Right cardiac atrium (tissue), 5 donors: Measurements from ENCODE around the gene TTLL6. TPM values are rescaled to one million over a fixed set of nuclear protein-coding genes. Genes with fewer than 3 reads are reported as not detected.
"Not testable (repeated sequence)": the region's sequence is repeated elsewhere in the genome, so short reads cannot be mapped to it uniquely, and the experiment has no call there.

Source experiments
- ATAC-seq, 2 donors: fragments of 200-7000 bp; cut with Tn5 transposase; one replicate each; pipeline versions ENCODE4 v1.8.0 to v1.9.1; 2020; ENCODE audit warnings: moderate library complexity in 2 of 2, mild to moderate bottlenecking in 1 of 2
- DNase-seq, 3 donors: peaks; one replicate each; pipeline ENCODE4 v3.0.0-alpha.2; 2020
- H3K27ac ChIP-seq: one replicate; pipeline ENCODE4 v1.5.1; 2013; ENCODE audit warnings: mild to moderate bottlenecking, low read length, control low read depth, moderate library complexity
- H3K27me3 ChIP-seq: one replicate; pipeline ENCODE4 v1.6.1; 2013; ENCODE audit not compliant: control insufficient read depth, insufficient read depth
- H3K4me1 ChIP-seq: one replicate; pipeline ENCODE4 v1.6.1; 2013; ENCODE audit warnings: low read length; ENCODE audit not compliant: control insufficient read depth, insufficient read depth
- H3K4me3 ChIP-seq: one replicate; pipeline ENCODE4 v1.5.1; 2013; ENCODE audit warnings: low read length, control low read depth
- H3K9me3 ChIP-seq: one replicate; pipeline ENCODE4 v1.6.1; 2013; ENCODE audit warnings: low read length; ENCODE audit not compliant: control insufficient read depth
- WGBS: extraction: QIAGEN DNeasy Blood & Tissue Kit; methylation state at CpG from one replicate; pipeline ENCODE4 v1.1.7; 2013; 5-methylcytosine and 5-hydroxymethylcytosine counted together
- intact Hi-C, 4 donors: fragments of 100-400 bp; cut with DNase I; formaldehyde crosslinking; loops; one replicate each; pipeline versions ENCODE4 v1.11.0 to v1.14.0; 2022 to 2023
- polyA plus RNA-seq: library from polyadenylated mRNA; stranded (reverse); fragments of 200-250 nt; gene quantifications from one replicate; pipeline ENCODE4 v1.2.3, GENCODE V29; 2013
- total RNA-seq, 4 donors: library from RNA; stranded (reverse); fragmentation: NEBNext Ultra II Directional; extraction: Animal tissue kit (Norgen Biotek cat#: 25700); gene quantifications; one replicate each; pipeline ENCODE4 v1.2.1, GENCODE V29; 2021
- donor health status: healthy with polysubstance abuse.
- donor health status: DM: no; HTN: yes; CAD: no.
- donor health status: DM: no; HTN: no; CAD: no.
- donor health status: DM: no; HTN: yes; CAD: no; lungs with severe emphysema.
- donor health status: DM: yes; HTN: yes; CAD: no.

Gene TTLL6
- total and polyA plus RNA-seq, 5 donors: 0.06 to 0.27 (median 0.23) TPM; not detected in 2

DNA sequence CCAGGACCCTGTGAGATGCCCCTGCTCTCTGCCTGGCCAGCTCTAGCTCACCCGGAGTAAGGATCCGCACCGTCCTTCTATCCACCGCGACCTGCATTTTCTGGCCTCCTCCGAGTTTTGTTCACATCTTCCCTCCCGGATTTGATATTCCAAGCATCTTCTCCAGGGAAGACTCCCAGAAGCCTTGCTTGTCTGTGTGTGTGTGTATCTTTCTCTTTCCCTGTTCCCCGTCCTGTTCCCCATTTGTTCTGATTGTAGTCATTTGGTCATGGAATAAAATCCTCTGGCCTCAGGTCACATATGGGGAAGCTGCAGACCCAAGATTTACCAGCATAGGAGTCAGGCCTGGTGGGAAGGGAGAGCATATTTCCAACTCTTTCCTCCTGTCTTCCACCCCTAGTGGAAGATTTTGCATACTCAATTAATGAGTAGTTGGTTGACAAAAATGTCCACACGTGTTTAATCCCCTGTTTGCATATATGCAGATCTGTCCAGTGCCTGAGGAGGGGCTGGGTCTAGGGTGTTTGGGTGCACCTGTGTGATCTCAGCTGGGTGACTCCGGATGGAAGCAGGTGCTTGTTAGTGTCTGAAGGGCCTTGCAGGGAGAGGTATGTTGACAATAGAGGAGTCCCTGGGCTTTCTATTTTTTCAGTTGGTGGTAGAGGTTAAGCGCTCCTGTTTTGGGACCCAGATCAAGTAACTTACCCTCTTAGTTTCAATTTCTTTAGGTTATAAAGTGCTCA, 96.6 kb downstream of the TTLL6 start:
- DNase-seq: no peak
- peaks cover 4% of the 10 kb centered on the region for H3K27me3 ChIP-seq

GRCh38 chr17:48719642-48720265, 97.3 kb downstream of the TTLL6 start:
- Histone ChIP-seq H3K4me3 (peak overlapping the region; percentile 3), H3K27me3 (peaks cover 4% of the 10 kb centered on the region), H3K4me1 (no peaks in the 10 kb centered on the region), H3K9me3 (no peaks in the 10 kb centered on the region), H3K27ac (no peak overlapping the region)
- DNase-seq (no peak), ATAC-seq (no peak)
- intact Hi-C loops: loop anchor here in 2 of 4 donors (10.0 kb wide), 1 partner anchor 165 kb away; no protein-coding TSS in a partner anchor
- 7% methylated on average over 37 of the region's 37 CpGs for WGBS

More for the DNA sequence above, 96.6 kb downstream of the TTLL6 start:
- 27% methylated on average over 11 of the region's 11 CpGs for WGBS
- Histone ChIP-seq H3K9me3 (no peaks in the 10 kb centered on the region), H3K4me1 (no peaks in the 10 kb centered on the region), H3K27ac (no peak overlapping the region), H3K4me3 (no peak overlapping the region)
- no peak for ATAC-seq
- intact Hi-C loops: loop anchor here in 2 of 4 donors (10.0 kb wide), 1 partner anchor 164 kb away; no protein-coding TSS in a partner anchor

DNA sequence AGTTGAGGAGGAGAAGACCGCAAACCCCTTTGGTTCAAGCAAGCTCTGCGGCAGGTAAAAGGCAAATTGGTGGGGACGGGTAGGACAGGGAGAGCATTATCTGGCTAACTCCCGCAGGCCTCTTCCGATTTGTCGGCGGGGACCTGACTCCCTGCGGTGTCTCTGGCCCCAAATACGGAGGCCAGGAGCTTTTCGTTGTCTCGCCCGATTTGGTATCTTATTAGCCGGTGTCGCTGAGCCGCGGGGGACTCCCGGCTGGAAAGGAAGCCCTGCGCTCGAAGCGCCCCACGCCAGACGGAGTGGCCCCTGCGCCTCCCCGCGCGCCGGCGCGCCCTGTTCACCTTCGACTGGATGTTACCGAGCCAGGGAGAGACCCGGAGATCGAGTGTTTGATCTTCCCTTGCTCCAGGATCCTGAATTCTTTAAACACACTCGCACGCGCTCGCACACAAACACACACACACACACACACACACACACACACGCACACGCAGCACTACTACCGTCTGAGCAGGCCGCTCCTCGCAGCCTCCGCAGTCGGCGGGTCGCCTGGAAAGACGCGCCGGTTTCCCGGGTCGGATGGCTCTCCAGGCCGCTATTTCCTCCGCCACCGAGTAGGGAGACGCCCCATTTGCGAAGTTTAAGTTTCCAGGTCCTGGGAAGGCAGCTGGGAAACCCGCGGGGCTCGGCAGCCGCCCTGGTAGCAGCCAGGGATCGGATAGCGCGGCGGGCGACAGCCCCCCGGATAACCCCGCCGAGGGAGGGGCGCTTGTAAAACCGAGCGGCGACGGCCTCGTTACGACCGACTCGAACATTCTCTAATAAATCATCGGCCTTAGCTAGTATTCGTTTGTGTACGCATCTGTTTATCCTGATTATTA, 98.0 kb downstream of the TTLL6 start:
- Histone ChIP-seq H3K27ac (no peak overlapping the region), H3K27me3 (peaks cover 4% of the 10 kb centered on the region), H3K4me3 (peak overlapping the region; percentile 3), H3K9me3 (no peaks in the 10 kb centered on the region), H3K4me1 (no peaks in the 10 kb centered on the region)
- ATAC-seq (no peak), DNase-seq (no peak)
- intact Hi-C loops: no loop called here
- 5% methylated on average over 80 of the region's 80 CpGs for WGBS

- Histone ChIP-seq H3K4me1 (no peaks in the 10 kb centered on the region), H3K9me3 (no peaks in the 10 kb centered on the region), H3K27ac (no peak overlapping the region), H3K27me3 (peaks cover 4% of the 10 kb centered on the region), H3K4me3 (no peak overlapping the region)
- 11% methylated on average over 24 of the region's 24 CpGs for WGBS
- ATAC-seq (no peak), DNase-seq (no peak)
- intact Hi-C loops: no loop called here
Measured at GRCh38 chr17:48718227-48718760, 98.7 kb downstream of the TTLL6 start.

DNA sequence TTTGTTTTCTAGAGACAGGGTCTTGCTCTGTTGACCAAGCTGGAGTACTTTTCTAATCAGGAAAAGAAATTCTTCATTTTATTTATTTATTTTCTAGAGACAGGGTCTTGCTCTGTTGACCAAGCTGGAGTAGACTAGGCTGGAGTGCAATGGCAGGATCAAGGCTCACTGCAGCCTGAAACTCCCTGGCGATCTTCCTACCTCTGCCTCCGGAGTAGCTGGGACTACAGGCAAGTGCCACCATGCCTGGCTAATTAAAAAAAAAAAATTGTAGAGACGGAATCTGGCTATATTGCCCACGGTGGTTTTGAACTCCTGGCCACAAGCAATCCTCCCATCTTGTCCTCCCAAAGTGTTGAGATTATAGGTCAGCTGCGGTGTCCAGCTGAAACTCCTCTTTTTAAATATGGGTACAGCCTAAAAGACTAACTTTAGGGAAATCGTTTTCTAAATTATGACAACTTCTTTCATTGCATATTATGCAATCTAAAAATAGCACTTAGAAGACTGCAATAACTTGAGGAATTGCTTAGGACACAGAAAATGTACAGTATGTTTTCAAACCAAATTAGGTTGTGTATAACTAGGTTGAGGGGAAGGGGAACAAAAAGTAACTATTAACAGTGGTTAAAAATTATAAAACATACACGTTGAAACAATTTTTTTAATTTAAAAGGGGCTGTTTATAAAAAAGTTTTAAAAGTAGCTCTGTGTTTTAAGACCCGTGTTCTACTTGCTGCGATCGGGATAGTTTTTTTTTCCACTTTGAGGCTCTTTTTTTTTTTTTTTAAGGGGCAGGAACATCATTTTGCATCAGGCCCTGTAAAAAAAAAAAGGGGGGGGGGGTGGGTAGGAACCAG, 99.4 kb downstream of the TTLL6 start:
- Histone ChIP-seq H3K27me3 (peaks cover 4% of the 10 kb centered on the region), H3K27ac (no peak overlapping the region), H3K9me3 (no peaks in the 10 kb centered on the region), H3K4me1 (no peaks in the 10 kb centered on the region), H3K4me3 (no peak overlapping the region)
- DNase-seq: no peak
- no peak for ATAC-seq
- intact Hi-C loops: no loop called here
- WGBS: 10% methylated on average over 10 of the region's 10 CpGs

DNA sequence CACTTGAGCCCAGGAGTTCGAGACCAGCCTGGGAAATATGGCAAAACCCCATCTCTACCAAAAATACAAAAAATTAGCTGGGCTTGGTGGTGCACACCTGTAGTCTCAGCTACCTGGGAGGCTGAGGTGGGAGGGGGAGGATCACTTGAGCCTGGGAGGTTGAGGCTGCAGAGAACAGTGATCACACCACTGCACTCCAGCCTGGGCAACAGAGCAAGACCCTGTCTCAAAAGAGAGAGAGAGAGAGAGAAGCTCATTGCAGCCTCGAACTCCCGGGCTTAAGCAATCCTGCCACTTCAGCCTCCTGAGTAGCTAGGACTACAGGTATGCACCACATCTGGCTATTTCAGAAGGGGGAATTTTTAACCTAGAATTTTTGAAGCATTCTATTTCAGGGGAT, 100.5 kb downstream of the TTLL6 start:
- ATAC-seq, H3K27me3 ChIP-seq, H3K4me3 ChIP-seq, H3K9me3 ChIP-seq, H3K4me1 ChIP-seq, DNase-seq, intact Hi-C loops, H3K27ac ChIP-seq: not testable (repeated sequence)
- 72% methylated on average over 3 of the region's 3 CpGs for WGBS

- Histone ChIP-seq H3K4me1 (no peaks in the 10 kb centered on the region), H3K27me3 (peaks cover 4% of the 10 kb centered on the region), H3K4me3 (no peak overlapping the region), H3K9me3 (no peaks in the 10 kb centered on the region), H3K27ac (no peak overlapping the region)
- ATAC-seq (no peak), DNase-seq (no peak)
- 42% methylated on average over 5 of the region's 5 CpGs for WGBS
- intact Hi-C loops: no loop called here
Measured at GRCh38 chr17:48715496-48716399, 101.3 kb downstream of the TTLL6 start.
